Measurements from ENCODE around the gene CLEC17A. TPM values are rescaled to one million over a fixed set of nuclear protein-coding genes. Genes with fewer than 3 reads are reported as not detected.

CLEC17A gene
- total RNA-seq, 2 donors from 2014 or later = 0.14 to 1.0 TPM

- H3K4me3 ChIP-seq = no peak overlapping the region
- 34% methylated on average over 6 of the region's 6 CpGs for WGBS
- H3K9me3 ChIP-seq = no peaks in the 10 kb centered on the region
- H3K27ac ChIP-seq = peak overlapping the region; percentile 77 to 80
- DNase-seq (ENCODE audit: low spot score) = peak; percentile 73
- H3K4me1 ChIP-seq (replicated peaks) = peaks cover 37% of the 10 kb centered on the region
- H3K36me3 ChIP-seq = no peaks in the 10 kb centered on the region
- intact Hi-C loops (cut with DNase I) = no loop called here
- no peaks in the 10 kb centered on the region for H3K27me3 ChIP-seq (replicated peaks; ENCODE audit: insufficient read depth)
- TF ChIP-seq CTCF (IDR thresholded peaks at IDR 0.05) (peak in 2 of 4 experiments; percentile 40 to 51), POLR2A (IDR thresholded peaks at IDR 0.05) (no peak), POLR2AphosphoS5 (IDR thresholded peaks at IDR 0.05) (peak; percentile 78)
Observed at GRCh38 chr19:14554382-14554812, 28.5 kb upstream of the CLEC17A start.

- intact Hi-C loops (cut with DNase I) = no loop called here
- H3K9me3 ChIP-seq = no peaks in the 10 kb centered on the region
- H3K4me3 ChIP-seq = no peak overlapping the region
Observed at GRCh38 chr19:14555918-14556661, 26.8 kb upstream of the CLEC17A start.

GRCh38 chr19:14556662-14557188 is 26.2 kb upstream of the CLEC17A start:
- intact Hi-C loops (cut with DNase I) = no loop called here
- peaks cover 20% of the 10 kb centered on the region for H3K4me1 ChIP-seq (replicated peaks)
- TF ChIP-seq POLR2AphosphoS5 (IDR thresholded peaks at IDR 0.05) (peak; percentile 44), POLR2A (IDR thresholded peaks at IDR 0.05) (no peak), CTCF (IDR thresholded peaks at IDR 0.05) (peak; percentile 71 to 91 (median 78))
- 10% methylated on average over 18 of the region's 18 CpGs for whole genome bisulfite sequencing
- no peaks in the 10 kb centered on the region for H3K9me3 ChIP-seq
- no peaks in the 10 kb centered on the region for H3K27me3 ChIP-seq (replicated peaks; ENCODE audit: insufficient read depth)
- no peak overlapping the region for H3K4me3 ChIP-seq
- no peak overlapping the region for H3K27ac ChIP-seq
- peak; percentile 58 for DNase-seq (ENCODE audit: low spot score)
- no peaks in the 10 kb centered on the region for H3K36me3 ChIP-seq

More at GRCh38 chr19:14555918-14556661, 26.8 kb upstream of the CLEC17A start:
- no peak for DNase-seq (ENCODE audit: low spot score)
- no peak for TF ChIP-seq POLR2A (IDR thresholded peaks at IDR 0.05)
- TF ChIP-seq CTCF (IDR thresholded peaks at IDR 0.05) = no peak
- TF ChIP-seq POLR2AphosphoS5 (IDR thresholded peaks at IDR 0.05) = no peak
- 75% methylated on average over 12 of the region's 12 CpGs for WGBS
- Histone ChIP-seq H3K27ac (no peak overlapping the region), H3K36me3 (no peaks in the 10 kb centered on the region), H3K27me3 (replicated peaks; ENCODE audit: insufficient read depth) (no peaks in the 10 kb centered on the region), H3K4me1 (replicated peaks) (peaks cover 22% of the 10 kb centered on the region)

- no peaks in the 10 kb centered on the region for H3K36me3 ChIP-seq
- no peak overlapping the region for H3K4me3 ChIP-seq
- no peak for TF ChIP-seq CTCF (IDR thresholded peaks at IDR 0.05)
- TF ChIP-seq POLR2A (IDR thresholded peaks at IDR 0.05) = no peak
- TF ChIP-seq POLR2AphosphoS5 (IDR thresholded peaks at IDR 0.05) = no peak
- no peaks in the 10 kb centered on the region for H3K27me3 ChIP-seq (replicated peaks; ENCODE audit: insufficient read depth)
- no peak for DNase-seq (ENCODE audit: low spot score)
- 68% methylated on average over 23 of the region's 23 CpGs for WGBS
- H3K9me3 ChIP-seq = no peaks in the 10 kb centered on the region
- peaks cover 18% of the 10 kb centered on the region for H3K4me1 ChIP-seq (replicated peaks)
- H3K27ac ChIP-seq = no peak overlapping the region
- intact Hi-C loops (cut with DNase I) = no loop called here
Observed at GRCh38 chr19:14558370-14559066, 24.4 kb upstream of the CLEC17A start.
